ENCODE data around the gene ATXN1.

Gene ATXN1

GRCh38 chr6:16749516-16750485 is 11.5 kb downstream of the ATXN1 start:
- ChIA-PET POLR2A (no interaction called here), CTCF (interaction anchor here (0.8 to 2.2 kb wide), 7 partner anchors 9 to 418 kb away, joined by 3 to 6 read pairs (median 4); partner anchors contain the start of gene ATXN1)
- DNase-seq (ENCODE audit: extremely low spot score): no peak
- TF ChIP-seq CTCF (IDR thresholded peaks at IDR 0.05; ENCODE audit: control extremely low read depth, extremely low read depth, low read depth, missing control alignments): no peak

GRCh38 chr6:16748025-16748319 is 13.3 kb downstream of the ATXN1 start:
- TF ChIP-seq CTCF (IDR thresholded peaks at IDR 0.05; ENCODE audit: control extremely low read depth, extremely low read depth, low read depth, missing control alignments): no peak
- ChIA-PET CTCF (interaction anchor here (0.8 to 2.8 kb wide), 6 partner anchors 10 to 338 kb away, joined by 3 to 12 read pairs (median 4); partner anchors contain the start of gene ATXN1), POLR2A (no interaction called here)
- no peak for DNase-seq (ENCODE audit: extremely low spot score)

- POLR2A ChIA-PET: no interaction called here
- TF ChIP-seq CTCF (IDR thresholded peaks at IDR 0.05; ENCODE audit: control extremely low read depth, extremely low read depth, low read depth, missing control alignments): no peak
- CTCF ChIA-PET: interaction anchor here (0.8 to 2.8 kb wide), 6 partner anchors 11 to 338 kb away, joined by 3 to 12 read pairs (median 4); partner anchors contain the start of gene ATXN1
- no peak for DNase-seq (ENCODE audit: extremely low spot score)
Measured at GRCh38 chr6:16747232-16748024, 13.8 kb downstream of the ATXN1 start.

- POLR2A ChIA-PET: no interaction called here
- DNase-seq (ENCODE audit: extremely low spot score): no peak
- no peak for TF ChIP-seq CTCF (IDR thresholded peaks at IDR 0.05; ENCODE audit: control extremely low read depth, extremely low read depth, low read depth, missing control alignments)
- CTCF ChIA-PET: interaction anchor here (0.9 to 2.8 kb wide), 4 partner anchors 11 to 28 kb away, joined by 4 to 12 read pairs (median 8); partner anchors contain the start of gene ATXN1
Measured at GRCh38 chr6:16746812-16747211, 14.4 kb downstream of the ATXN1 start.

- CTCF ChIA-PET: interaction anchor here (0.9 to 2.8 kb wide), 6 partner anchors 7 to 29 kb away, joined by 3 to 12 read pairs (median 6); partner anchors contain the start of gene ATXN1
- no peak for DNase-seq (ENCODE audit: extremely low spot score)
- TF ChIP-seq CTCF (IDR thresholded peaks at IDR 0.05; ENCODE audit: control extremely low read depth, extremely low read depth, low read depth, missing control alignments): no peak
- POLR2A ChIA-PET: no interaction called here
Measured at GRCh38 chr6:16746401-16746800, 14.9 kb downstream of the ATXN1 start.

- ChIA-PET POLR2A (no interaction called here), CTCF (interaction anchor here (1.0 to 2.5 kb wide), 6 partner anchors 11 to 31 kb away, joined by 3 to 15 read pairs (median 4); no protein-coding TSS in a partner anchor)
- no peak for TF ChIP-seq CTCF (IDR thresholded peaks at IDR 0.05; ENCODE audit: control extremely low read depth, extremely low read depth, low read depth, missing control alignments)
- DNase-seq (ENCODE audit: extremely low spot score): no peak
Measured at GRCh38 chr6:16743664-16744210, 17.5 kb downstream of the ATXN1 start.

All from GM10248 (cell line).